Keratinocyte (primary cell): ENCODE results near the gene DCLK1.

Experiments
- EZH2 ChIP-seq: IDR thresholded peaks from one replicate; pipeline ENCODE4 v1.6.1; 2012; ENCODE audit warnings: inconsistent platforms, mild to moderate bottlenecking, low read length, moderate library complexity
- TF ChIP-seq, protein P1 (sequence below), 3 experiments: IDR thresholded peaks in 1 of 3; conservative IDR thresholded peaks in 1 of 3; optimal IDR thresholded peaks in 1 of 3; 2 replicates in 2 of 3; 3 replicates in 1 of 3; pipeline versions ENCODE3 to v1.5.1; 2011; ENCODE audit warnings: low read length in 3 of 3, mild to moderate bottlenecking in 3 of 3, moderate library complexity in 2 of 3, control low read depth in 1 of 3, inconsistent platforms in 1 of 3; ENCODE audit not compliant: insufficient read depth in 2 of 3; ENCODE audit errors: extremely low read depth in 1 of 3

GRCh38 chr13:35769812-35770211, 361.4 kb downstream of the DCLK1 start:
- TF ChIP-seq, protein P1, sequence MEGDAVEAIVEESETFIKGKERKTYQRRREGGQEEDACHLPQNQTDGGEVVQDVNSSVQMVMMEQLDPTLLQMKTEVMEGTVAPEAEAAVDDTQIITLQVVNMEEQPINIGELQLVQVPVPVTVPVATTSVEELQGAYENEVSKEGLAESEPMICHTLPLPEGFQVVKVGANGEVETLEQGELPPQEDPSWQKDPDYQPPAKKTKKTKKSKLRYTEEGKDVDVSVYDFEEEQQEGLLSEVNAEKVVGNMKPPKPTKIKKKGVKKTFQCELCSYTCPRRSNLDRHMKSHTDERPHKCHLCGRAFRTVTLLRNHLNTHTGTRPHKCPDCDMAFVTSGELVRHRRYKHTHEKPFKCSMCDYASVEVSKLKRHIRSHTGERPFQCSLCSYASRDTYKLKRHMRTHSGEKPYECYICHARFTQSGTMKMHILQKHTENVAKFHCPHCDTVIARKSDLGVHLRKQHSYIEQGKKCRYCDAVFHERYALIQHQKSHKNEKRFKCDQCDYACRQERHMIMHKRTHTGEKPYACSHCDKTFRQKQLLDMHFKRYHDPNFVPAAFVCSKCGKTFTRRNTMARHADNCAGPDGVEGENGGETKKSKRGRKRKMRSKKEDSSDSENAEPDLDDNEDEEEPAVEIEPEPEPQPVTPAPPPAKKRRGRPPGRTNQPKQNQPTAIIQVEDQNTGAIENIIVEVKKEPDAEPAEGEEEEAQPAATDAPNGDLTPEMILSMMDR (optimal IDR thresholded peaks at IDR 0.05 in 1 of 3, IDR thresholded peaks at IDR 0.05 in 1 of 3, conservative IDR thresholded peaks at IDR 0.05 in 1 of 3; ENCODE audit: extremely low read depth in 1 of 3, insufficient read depth in 2 of 3, low read length in 3 of 3) = no peak
- TF ChIP-seq EZH2 = no peak
